T-cell (primary cell): ENCODE results near the gene THAP4. TPM values are rescaled to one million over a fixed set of nuclear protein-coding genes. Genes with fewer than 3 reads are reported as not detected.
"Not testable (repeated sequence)": the region's sequence is repeated elsewhere in the genome, so short reads cannot be mapped to it uniquely, and the experiment has no call there.

Source experiments
- ATAC-seq, 4 experiments: fragments of 200-7000 bp in 3 of 4; fragments of 150-1000 bp in 1 of 4; cut with Tn5 transposase; replicated peaks in 1 of 4; 1 replicate in 3 of 4; 2 replicates in 1 of 4; pipeline ENCODE4 v1.10.0; 2021; ENCODE audit warnings: moderate library complexity in 3 of 4, mild to moderate bottlenecking in 2 of 4, moderate number of reproducible peaks in 1 of 4
- CTCF ChIA-PET, 2 donors: fragments of 300-600 bp; sonication (Branson Sonifier 250); formaldehyde crosslinking; loops; one replicate each; lab custom pipeline; 2022; ENCODE audit warnings: antibody characterized with exemption in 2 of 2; lab: Charles Lee
- POLR2A ChIA-PET, 2 donors: fragments of 300-600 bp; sonication (Branson Sonifier 250); formaldehyde crosslinking; loops; one replicate each; lab custom pipeline; 2022; ENCODE audit warnings: antibody characterized with exemption in 2 of 2; lab: Charles Lee
- DNase-seq, 35 experiments: peaks; one replicate each; pipeline versions ENCODE4 v3.0.0 to v3.0.0-alpha.2; 2013 to 2023
- H3K27ac ChIP-seq: one replicate; pipeline ENCODE4 v1.5.1; 2013; ENCODE audit warnings: low read length
- H3K27me3 ChIP-seq, 2 experiments: replicated peaks in 1 of 2; 1 replicate in 1 of 2; 2 replicates in 1 of 2; pipeline versions ENCODE4 v1.6.1 to v1.7.0; 2013; ENCODE audit warnings: low read length in 1 of 2, mixed read lengths in 1 of 2; ENCODE audit not compliant: control insufficient read depth in 2 of 2, insufficient read depth in 2 of 2; ENCODE audit errors: extremely low read depth in 1 of 2
- H3K36me3 ChIP-seq, 2 donors: 1 replicate in 1 of 2; 2 replicates in 1 of 2; pipeline versions ENCODE4 v1.6.1 to v1.7.0; 2013; ENCODE audit warnings: low read length in 1 of 2; ENCODE audit not compliant: control insufficient read depth in 2 of 2, insufficient read depth in 1 of 2; ENCODE audit errors: extremely low read depth in 1 of 2
- H3K4me1 ChIP-seq, 2 experiments: 1 replicate in 1 of 2; 2 replicates in 1 of 2; pipeline versions ENCODE4 v1.6.1 to v1.7.0; 2013; ENCODE audit warnings: low read length in 2 of 2, mixed read lengths in 1 of 2; ENCODE audit not compliant: insufficient read depth in 2 of 2, control insufficient read depth in 1 of 2; ENCODE audit errors: extremely low read depth in 1 of 2
- H3K4me3 ChIP-seq, 2 donors: 1 replicate in 1 of 2; 2 replicates in 1 of 2; pipeline versions ENCODE4 v1.5.1 to v1.7.0; 2013; ENCODE audit warnings: mild to moderate bottlenecking in 2 of 2, low read length in 1 of 2, moderate library complexity in 1 of 2; ENCODE audit not compliant: control insufficient read depth in 1 of 2; ENCODE audit errors: extremely low read depth in 1 of 2
- H3K9me3 ChIP-seq: 2 replicates; pipeline ENCODE4 v1.7.0; 2013
- H3K27ac Mint-ChIP-seq, 2 donors: one replicate each; pipeline ENCODE4 v1.8.0; 2020 to 2021; ENCODE audit warnings: mild to moderate bottlenecking in 2 of 2, mixed read lengths in 2 of 2
- H3K27me3 Mint-ChIP-seq, 2 donors: one replicate each; pipeline ENCODE4 v1.8.0; 2021 to 2022; ENCODE audit warnings: mixed read lengths in 2 of 2
- H3K36me3 Mint-ChIP-seq: one replicate; pipeline ENCODE4 v1.8.0; 2021; ENCODE audit warnings: mixed read lengths
- H3K4me1 Mint-ChIP-seq, 3 donors: one replicate each; pipeline ENCODE4 v1.8.0; 2020 to 2022; ENCODE audit warnings: mixed read lengths in 3 of 3, mild to moderate bottlenecking in 1 of 3
- H3K4me3 Mint-ChIP-seq, 3 donors: one replicate each; pipeline ENCODE4 v1.8.0; 2020 to 2022; ENCODE audit warnings: mild to moderate bottlenecking in 3 of 3, mixed read lengths in 3 of 3, moderate library complexity in 3 of 3
- H3K9me3 Mint-ChIP-seq, 3 donors: one replicate each; pipeline ENCODE4 v1.8.0; 2020 to 2022; ENCODE audit warnings: mixed read lengths in 3 of 3
- WGBS: methylation state at CpG from one replicate; pipeline ENCODE4 v1.1.5; 2013; ENCODE audit warnings: missing lambda C conversion rate; ENCODE audit not compliant: insufficient coverage; 5-methylcytosine and 5-hydroxymethylcytosine counted together
- total RNA-seq, 35 experiments: library from RNA in 6 of 35; stranded (reverse) in 6 of 35; fragments of 120-200 nt in 1 of 35; gene quantifications; one replicate each; pipeline versions ENCODE4 v1.2.1 to v1.2.4 and lab custom pipeline; 2013 to 2026

Gene THAP4
- total RNA-seq, 5 donors from 2014 or later (not counting 1 experiment from before 2014, with no cell fraction given), result 27.3 to 34.5 (median 29.7) TPM

GRCh38 chr2:241595600-241596140 lies 41.3 kb downstream of the THAP4 start:
- Mint-ChIP-seq H3K9me3 (no peaks in the 10 kb centered on the region), H3K27ac (no peak overlapping the region), H3K27me3 (no peaks in the 10 kb centered on the region), H3K36me3 (peaks cover 25% of the 10 kb centered on the region), H3K4me1 (no peaks in the 10 kb centered on the region), H3K4me3 (no peak overlapping the region)
- H3K36me3 ChIP-seq, result peaks cover 9 to 21% of the 10 kb centered on the region in 2 donors
- H3K27me3 ChIP-seq, result no peaks in the 10 kb centered on the region
- WGBS, result 92% methylated on average over 12 of the region's 15 CpGs
- ChIA-PET POLR2A (no interaction called here), CTCF (interaction anchor here (0.7 to 0.9 kb wide), 4 partner anchors 13 to 283 kb away, joined by 3 to 5 read pairs (median 4); no protein-coding TSS in a partner anchor)
- no peaks in the 10 kb centered on the region for H3K4me1 ChIP-seq
- H3K9me3 ChIP-seq, result no peaks in the 10 kb centered on the region
- no peak overlapping the region for H3K4me3 ChIP-seq
- ATAC-seq (peak in 1 of 4 experiments; percentile 58), DNase-seq (peak in 2 of 35 experiments; percentile 5 to 35)
- no peak overlapping the region for H3K27ac ChIP-seq

- Mint-ChIP-seq H3K27me3 (no peaks in the 10 kb centered on the region), H3K27ac (no peak overlapping the region), H3K9me3 (peaks cover 0 to 4% (median 3%) of the 10 kb centered on the region in 3 donors), H3K36me3 (peaks cover 14% of the 10 kb centered on the region), H3K4me3 (no peak overlapping the region), H3K4me1 (no peaks in the 10 kb centered on the region)
- no peaks in the 10 kb centered on the region for H3K4me1 ChIP-seq
- H3K27me3 ChIP-seq, result no peaks in the 10 kb centered on the region
- WGBS, result 94% methylated on average over 11 of the region's 16 CpGs
- ATAC-seq, result no peak
- ChIA-PET POLR2A (no interaction called here), CTCF (no interaction called here)
- no peaks in the 10 kb centered on the region for H3K9me3 ChIP-seq
- DNase-seq, result no peak
- H3K27ac ChIP-seq, result no peak overlapping the region
- peaks cover 9 to 16% of the 10 kb centered on the region in 2 donors for H3K36me3 ChIP-seq
- no peak overlapping the region for H3K4me3 ChIP-seq
Observed at GRCh38 chr2:241593271-241593670, 43.7 kb downstream of the THAP4 start.

GRCh38 chr2:241592126-241592845 lies 44.7 kb downstream of the THAP4 start:
- CTCF ChIA-PET, result no interaction called here
- no peak overlapping the region for H3K27ac ChIP-seq
- peaks cover 7% of the 10 kb centered on the region for H3K36me3 Mint-ChIP-seq
- H3K4me3 Mint-ChIP-seq, result no peak overlapping the region
- H3K9me3 ChIP-seq, result no peaks in the 10 kb centered on the region
- ATAC-seq (no peak), DNase-seq (no peak)
- H3K27me3 Mint-ChIP-seq, result no peaks in the 10 kb centered on the region
- H3K27me3 ChIP-seq, result no peaks in the 10 kb centered on the region
- peaks cover 0 to 8% (median 5%) of the 10 kb centered on the region in 3 donors for H3K9me3 Mint-ChIP-seq
- H3K4me3 ChIP-seq, result no peak overlapping the region
- no peaks in the 10 kb centered on the region for H3K4me1 Mint-ChIP-seq
- 92% methylated on average over 15 of the region's 18 CpGs for WGBS
- H3K4me1 ChIP-seq, result no peaks in the 10 kb centered on the region
- POLR2A ChIA-PET, result no interaction called here
- H3K36me3 ChIP-seq, result peaks cover 9 to 22% of the 10 kb centered on the region in 2 donors
- peak overlapping the region in 1 of 2 donors; percentile 16 for H3K27ac Mint-ChIP-seq

- CTCF ChIA-PET, result interaction anchor here in 1 of 2 donors (0.7 kb wide), 1 partner anchor 283 kb away, joined by 3 read pairs; no protein-coding TSS in a partner anchor
- not testable (repeated sequence) for H3K4me3 Mint-ChIP-seq, DNase-seq
Observed at GRCh38 chr2:241590496-241591455, 46.2 kb downstream of the THAP4 start.

GRCh38 chr2:241589863-241590262 lies 47.1 kb downstream of the THAP4 start:
- H3K27me3 ChIP-seq, H3K4me3 ChIP-seq, CTCF ChIA-PET, H3K4me3 Mint-ChIP-seq, H3K27ac ChIP-seq, H3K27me3 Mint-ChIP-seq, POLR2A ChIA-PET, H3K27ac Mint-ChIP-seq, H3K4me1 Mint-ChIP-seq, H3K4me1 ChIP-seq, DNase-seq, H3K9me3 ChIP-seq, ATAC-seq: not testable (repeated sequence)
- H3K36me3 Mint-ChIP-seq, result peaks cover 25% of the 10 kb centered on the region
- H3K36me3 ChIP-seq, result peaks cover 10 to 26% of the 10 kb centered on the region in 2 donors
- peaks cover 5 to 19% (median 13%) of the 10 kb centered on the region in 3 donors for H3K9me3 Mint-ChIP-seq
- WGBS, result 98% methylated on average over 17 of the region's 17 CpGs

More at GRCh38 chr2:241590496-241591455, 46.2 kb downstream of the THAP4 start:
- not testable (repeated sequence) for ATAC-seq, H3K4me3 ChIP-seq, H3K27ac Mint-ChIP-seq, H3K27ac ChIP-seq, H3K9me3 ChIP-seq, H3K4me1 ChIP-seq, H3K27me3 Mint-ChIP-seq, H3K27me3 ChIP-seq, H3K4me1 Mint-ChIP-seq
- Mint-ChIP-seq H3K9me3 (peaks cover 5 to 19% (median 13%) of the 10 kb centered on the region in 3 donors), H3K36me3 (peaks cover 18% of the 10 kb centered on the region)
- 92% methylated on average over 31 of the region's 33 CpGs for WGBS
- peaks cover 9 to 24% of the 10 kb centered on the region in 2 donors for H3K36me3 ChIP-seq
- POLR2A ChIA-PET, result interaction anchor here in 1 of 2 donors (0.6 kb wide), 1 partner anchor 286 kb away, joined by 3 read pairs; no protein-coding TSS in a partner anchor
